ENCODE data around the gene LRIG1.
A peak's percentile ranks its signal among the peaks of the same experiment; 100 is the strongest.

LRIG1 gene

DNA sequence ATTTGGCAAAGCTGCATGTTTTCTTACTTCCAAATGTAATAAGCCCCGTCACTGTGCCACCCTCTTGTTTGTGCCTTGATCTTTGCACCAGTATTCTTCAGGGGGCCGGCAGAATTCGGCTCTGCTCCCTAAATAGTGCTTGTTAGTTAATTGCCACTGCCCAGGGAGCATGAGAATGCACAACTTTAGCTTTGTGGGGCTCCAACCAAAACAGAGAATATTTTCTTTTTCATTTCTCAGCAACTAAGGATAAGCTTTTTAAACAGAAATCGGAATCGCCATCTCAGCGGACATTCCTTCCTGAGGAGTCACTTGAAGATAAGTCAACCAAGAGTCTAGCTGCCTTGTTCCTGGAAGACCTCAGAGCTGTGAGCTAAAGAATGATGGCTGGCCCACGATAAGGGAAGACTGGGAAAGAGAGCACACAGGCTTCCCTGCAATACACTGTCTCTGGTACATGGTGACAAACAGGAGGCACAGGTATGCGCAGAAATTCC lies 106.0 kb downstream of the LRIG1 start:
- peak overlapping the region; percentile 47 to 89 for H3K27ac ChIP-seq
- TF ChIP-seq, protein P1, sequence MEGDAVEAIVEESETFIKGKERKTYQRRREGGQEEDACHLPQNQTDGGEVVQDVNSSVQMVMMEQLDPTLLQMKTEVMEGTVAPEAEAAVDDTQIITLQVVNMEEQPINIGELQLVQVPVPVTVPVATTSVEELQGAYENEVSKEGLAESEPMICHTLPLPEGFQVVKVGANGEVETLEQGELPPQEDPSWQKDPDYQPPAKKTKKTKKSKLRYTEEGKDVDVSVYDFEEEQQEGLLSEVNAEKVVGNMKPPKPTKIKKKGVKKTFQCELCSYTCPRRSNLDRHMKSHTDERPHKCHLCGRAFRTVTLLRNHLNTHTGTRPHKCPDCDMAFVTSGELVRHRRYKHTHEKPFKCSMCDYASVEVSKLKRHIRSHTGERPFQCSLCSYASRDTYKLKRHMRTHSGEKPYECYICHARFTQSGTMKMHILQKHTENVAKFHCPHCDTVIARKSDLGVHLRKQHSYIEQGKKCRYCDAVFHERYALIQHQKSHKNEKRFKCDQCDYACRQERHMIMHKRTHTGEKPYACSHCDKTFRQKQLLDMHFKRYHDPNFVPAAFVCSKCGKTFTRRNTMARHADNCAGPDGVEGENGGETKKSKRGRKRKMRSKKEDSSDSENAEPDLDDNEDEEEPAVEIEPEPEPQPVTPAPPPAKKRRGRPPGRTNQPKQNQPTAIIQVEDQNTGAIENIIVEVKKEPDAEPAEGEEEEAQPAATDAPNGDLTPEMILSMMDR (IDR thresholded peaks at IDR 0.05): no peak
- H3K4me3 ChIP-seq: peak overlapping the region; percentile 48
- DNase-seq (ENCODE audit: low spot score): no peak

- peak overlapping the region; percentile 48 for H3K4me3 ChIP-seq
- DNase-seq (ENCODE audit: low spot score): peak; percentile 74
- peak overlapping the region; percentile 85 to 89 for H3K27ac ChIP-seq
- TF ChIP-seq, protein P1 (IDR thresholded peaks at IDR 0.05): no peak
Measured at GRCh38 chr3:66394019-66394752, 106.6 kb downstream of the LRIG1 start.

DNA sequence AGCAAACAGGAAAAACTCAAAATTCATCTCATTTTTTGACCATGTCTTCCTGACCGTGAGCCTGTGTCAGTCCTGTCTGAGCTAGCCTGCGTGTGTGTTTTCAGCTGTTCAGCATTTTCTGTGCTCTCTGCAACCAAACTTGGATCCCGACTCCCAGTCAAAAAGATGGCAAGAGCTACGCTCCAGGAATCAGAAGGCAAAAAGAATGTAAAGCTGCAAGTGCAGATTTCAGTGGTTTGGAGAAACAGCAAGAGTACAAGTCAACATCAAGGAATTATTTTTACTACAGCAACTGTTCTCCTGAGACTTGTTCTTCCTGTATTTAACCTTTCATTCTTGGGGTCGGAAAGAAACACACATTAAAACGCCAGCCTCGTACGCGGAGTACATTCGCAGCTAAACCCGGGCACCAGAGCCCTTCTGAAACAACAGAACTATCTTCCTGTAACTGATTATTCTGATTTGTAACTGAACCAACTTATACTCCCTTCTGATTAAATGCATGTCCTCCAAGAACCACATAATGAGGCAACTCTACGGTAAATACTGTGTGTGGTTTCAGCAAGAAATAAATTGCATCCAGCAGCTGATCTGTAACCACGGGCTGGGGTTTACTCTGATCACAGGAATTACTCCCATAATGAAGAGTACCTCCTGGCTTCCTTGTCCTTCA lies 107.4 kb downstream of the LRIG1 start:
- TF ChIP-seq, protein P1 (IDR thresholded peaks at IDR 0.05): no peak
- peak; percentile 72 for DNase-seq (ENCODE audit: low spot score)
- H3K27ac ChIP-seq: peak overlapping the region; percentile 85 to 89
- peak overlapping the region; percentile 48 for H3K4me3 ChIP-seq

DNA sequence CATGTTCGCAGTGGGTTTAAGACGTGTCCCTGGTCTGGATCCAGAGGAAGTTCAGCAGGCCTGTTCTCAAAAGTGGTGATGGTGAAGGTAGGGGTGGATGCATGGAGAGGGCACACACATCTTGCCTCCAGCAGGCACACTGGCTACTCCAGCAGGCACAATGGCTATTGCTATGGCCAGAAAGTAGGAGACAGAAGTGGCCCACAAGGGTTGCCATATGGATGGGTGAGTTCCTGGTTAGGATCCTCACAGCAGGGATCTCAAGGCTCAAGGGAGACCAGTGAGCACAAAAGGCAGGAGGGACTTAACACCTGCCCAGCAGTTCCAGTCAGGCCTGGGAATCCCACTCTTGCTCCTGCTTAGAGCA lies 107.9 kb downstream of the LRIG1 start:
- TF ChIP-seq, protein P1 (IDR thresholded peaks at IDR 0.05): no peak
- Histone ChIP-seq H3K4me3 (peak overlapping the region; percentile 48), H3K27ac (peak overlapping the region; percentile 85 to 89)
- DNase-seq (ENCODE audit: low spot score): peak; percentile 65

GRCh38 chr3:66392512-66392911 lies 108.3 kb downstream of the LRIG1 start:
- Histone ChIP-seq H3K4me3 (peak overlapping the region; percentile 48), H3K27ac (peak overlapping the region; percentile 85 to 89)
- DNase-seq (ENCODE audit: low spot score): peak; percentile 45

GRCh38 chr3:66390013-66390412 lies 110.8 kb downstream of the LRIG1 start:
- Histone ChIP-seq H3K4me3 (no peak overlapping the region), H3K27ac (no peak overlapping the region)
- no peak for DNase-seq (ENCODE audit: low spot score)
- TF ChIP-seq, protein P1 (IDR thresholded peaks at IDR 0.05): no peak

More at GRCh38 chr3:66392512-66392911, 108.3 kb downstream of the LRIG1 start:
- TF ChIP-seq, protein P1 (IDR thresholded peaks at IDR 0.05): no peak

Measured in coronary artery (tissue), 2 donors.